HG03565 (cell line): ENCODE results near the gene SSMEM1.
"Not testable (repeated sequence)": the region's sequence is repeated elsewhere in the genome, so short reads cannot be mapped to it uniquely, and the experiment has no call there.

Source experiments
- ATAC-seq: cut with Tn5 transposase; IDR thresholded peaks from one replicate; pipeline ENCODE4 v1.9.1; 2021; ENCODE audit warnings: mild to moderate bottlenecking, moderate library complexity; ENCODE audit not compliant: unreplicated experiment

Gene SSMEM1

DNA sequence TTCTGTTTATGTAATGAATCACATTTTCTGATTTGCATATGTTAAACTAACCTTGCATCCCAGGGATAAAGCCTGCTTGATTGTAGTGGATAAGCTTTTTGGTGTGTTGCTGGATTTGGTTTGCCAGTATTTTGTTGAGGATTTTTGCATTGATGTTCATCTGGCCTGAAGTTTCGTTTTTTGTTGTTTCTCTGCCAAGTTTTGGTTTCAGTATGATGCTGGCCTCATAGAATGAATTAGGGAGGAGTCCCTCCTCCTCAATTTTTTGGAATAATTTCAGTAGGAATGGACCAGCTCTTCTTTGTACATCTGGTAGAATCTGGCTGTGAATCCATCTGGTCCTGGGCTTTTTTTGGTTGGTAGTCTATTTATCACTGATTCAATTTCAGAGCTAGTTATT, 35.8 kb downstream of the SSMEM1 start:
- ATAC-seq: not testable (repeated sequence)

DNA sequence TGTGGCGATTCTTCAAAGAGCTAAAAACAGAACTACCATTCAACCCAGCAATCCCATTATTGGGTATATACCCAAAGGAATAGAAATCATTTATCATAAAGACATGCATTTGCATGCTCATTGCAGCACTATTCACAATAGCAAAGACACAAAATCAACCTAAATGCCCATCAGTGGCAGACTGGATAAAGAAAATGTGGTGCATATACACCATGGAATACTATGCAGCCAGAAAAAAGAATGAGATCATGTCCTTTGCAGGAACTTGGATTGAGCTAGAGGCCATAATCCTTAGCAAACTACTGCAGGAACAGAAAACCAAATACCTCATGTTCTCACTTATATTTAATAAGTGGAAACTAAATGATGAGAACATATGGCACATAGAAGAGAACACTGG, 38.8 kb downstream of the SSMEM1 start:
- ATAC-seq: not testable (repeated sequence)

DNA sequence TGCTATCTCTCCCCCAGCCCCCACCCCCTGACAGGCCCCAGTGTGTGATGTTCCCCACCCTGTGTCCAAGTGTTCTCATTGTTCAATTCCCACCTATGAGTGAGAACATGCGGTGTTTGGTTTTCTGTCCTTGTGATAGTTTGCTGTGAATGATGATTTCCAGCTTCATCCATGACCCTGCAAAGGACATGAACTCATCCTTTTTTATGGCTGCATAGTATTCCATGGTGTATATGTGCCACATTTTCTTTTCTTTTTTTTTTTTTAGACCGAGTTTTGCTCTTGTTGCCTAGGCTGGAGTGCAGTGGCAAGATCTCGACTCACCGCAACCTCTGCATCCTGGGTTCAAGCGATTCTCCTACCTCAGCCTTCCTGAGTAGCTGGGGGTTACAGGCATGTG, 41.2 kb downstream of the SSMEM1 start:
- ATAC-seq: not testable (repeated sequence)

DNA sequence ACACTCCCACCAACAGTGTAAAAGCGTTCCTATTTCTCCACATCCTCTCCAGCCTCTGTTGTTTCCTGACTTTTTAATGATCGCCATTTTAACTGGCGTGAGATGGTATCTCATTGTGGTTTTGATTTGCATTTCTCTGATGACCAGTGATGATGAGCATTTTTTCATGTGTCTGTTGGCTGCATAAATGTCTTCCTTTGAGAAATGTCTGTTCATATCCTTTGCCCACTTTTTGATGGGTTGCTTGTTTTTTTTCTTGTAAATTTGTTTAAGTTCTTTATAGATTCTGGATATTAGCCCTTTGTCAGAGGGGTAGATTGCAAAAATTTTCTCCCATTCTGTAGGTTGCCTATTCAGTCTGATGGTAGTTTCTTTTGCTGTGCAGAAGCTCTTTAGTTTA, 42.0 kb downstream of the SSMEM1 start:
- ATAC-seq: not testable (repeated sequence)

GRCh38 chr7:130254555-130254954, 46.9 kb downstream of the SSMEM1 start:
- no peak for ATAC-seq

DNA sequence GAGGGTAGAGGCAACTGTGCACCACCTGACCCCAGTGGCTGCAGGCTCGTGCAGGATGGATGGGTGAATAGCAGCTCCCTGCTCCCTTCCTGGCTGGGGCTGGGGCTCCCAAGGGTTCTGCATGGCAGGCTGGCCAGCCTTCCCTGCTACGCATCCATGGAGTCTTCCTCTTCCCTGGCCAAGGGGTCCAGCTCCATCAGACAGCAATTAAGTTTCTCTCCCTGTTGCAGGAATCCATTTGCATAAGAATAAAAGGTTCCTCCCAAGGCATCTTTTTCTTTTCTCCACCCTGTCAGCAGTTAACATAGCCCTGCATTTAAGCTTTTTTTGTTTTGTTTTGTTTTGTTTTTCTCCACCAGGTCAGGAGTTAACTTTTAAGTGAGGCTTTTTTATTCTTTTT, 49.0 kb downstream of the SSMEM1 start:
- no peak for ATAC-seq

DNA sequence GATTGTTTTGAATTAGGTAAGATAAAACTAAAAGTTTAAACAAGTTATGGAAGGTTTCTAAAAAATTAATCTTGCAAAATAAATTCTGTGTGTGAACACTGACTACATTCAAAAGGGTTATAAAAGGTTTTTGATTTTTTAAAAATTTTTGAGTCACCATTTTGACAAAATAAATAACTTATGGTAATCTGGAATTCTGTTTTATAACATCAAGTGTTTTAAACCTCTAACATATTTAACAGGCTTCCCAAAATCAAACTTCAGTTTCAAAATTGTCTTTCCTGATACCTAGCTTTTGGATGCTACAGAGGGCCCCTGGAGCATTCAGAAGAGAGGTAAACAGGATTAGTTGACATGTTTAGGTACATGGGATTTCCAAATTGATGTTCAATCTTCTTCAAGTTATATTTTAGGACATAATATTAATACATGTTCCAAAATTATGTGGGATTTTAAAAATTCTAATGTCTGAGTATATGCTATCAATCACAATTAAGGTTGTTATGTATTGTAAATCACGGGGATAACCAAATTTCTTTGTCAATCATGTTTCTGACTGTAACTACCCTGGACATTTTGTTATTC, 50.9 kb downstream of the SSMEM1 start:
- no peak for ATAC-seq

GRCh38 chr7:130262448-130262847, 54.8 kb downstream of the SSMEM1 start:
- no peak for ATAC-seq

DNA sequence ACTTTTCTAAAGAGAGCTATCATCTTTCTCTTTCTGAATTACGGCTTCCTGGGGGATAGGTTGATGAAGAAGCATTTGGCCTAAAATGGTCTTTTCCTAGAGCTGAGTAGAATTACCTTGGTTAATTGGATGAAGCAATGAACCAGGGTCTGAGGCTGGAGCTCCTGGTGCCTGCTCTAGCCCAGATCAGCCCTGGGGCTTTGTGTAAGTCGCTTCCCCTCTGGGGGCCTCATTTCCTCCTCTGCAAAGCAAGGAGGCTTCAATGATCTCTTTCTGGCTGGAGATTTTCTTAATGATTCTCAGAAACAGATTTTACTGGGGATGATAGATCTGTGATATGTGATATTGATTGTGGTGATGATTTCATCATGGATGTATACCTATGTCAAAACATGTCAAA, 55.5 kb downstream of the SSMEM1 start:
- no peak for ATAC-seq
